HG02938 (cell line): ENCODE data around the gene PPM1D.

Experiments
- ATAC-seq: cut with Tn5 transposase; IDR thresholded peaks from one replicate; pipeline ENCODE4 v1.9.1; 2021; ENCODE audit warnings: mild to moderate bottlenecking, moderate library complexity; ENCODE audit not compliant: unreplicated experiment

PPM1D gene

GRCh38 chr17:60618080-60618479 is 18.1 kb downstream of the PPM1D start:
- ATAC-seq: no peak

GRCh38 chr17:60618854-60619526 is 19.0 kb downstream of the PPM1D start:
- no peak for ATAC-seq

GRCh38 chr17:60622961-60623360 is 23.0 kb downstream of the PPM1D start:
- ATAC-seq: no peak

- no peak for ATAC-seq
These were observed 23.4 kb downstream of the PPM1D start for GRCh38 chr17:60623415-60623814.

- no peak for ATAC-seq
These were observed 27.1 kb downstream of the PPM1D start for GRCh38 chr17:60627124-60627523.

GRCh38 chr17:60628252-60628889 is 28.4 kb downstream of the PPM1D start:
- no peak for ATAC-seq

GRCh38 chr17:60629120-60629519 is 29.1 kb downstream of the PPM1D start:
- ATAC-seq: no peak

GRCh38 chr17:60630352-60630751 is 30.4 kb downstream of the PPM1D start:
- ATAC-seq: no peak

- no peak for ATAC-seq
These were observed 31.1 kb downstream of the PPM1D start for GRCh38 chr17:60631119-60631518.

GRCh38 chr17:60637683-60638082 is 37.7 kb downstream of the PPM1D start:
- no peak for ATAC-seq

- ATAC-seq: no peak
These were observed 39.0 kb downstream of the PPM1D start for GRCh38 chr17:60639019-60639330.

GRCh38 chr17:60640503-60640902 is 40.5 kb downstream of the PPM1D start:
- ATAC-seq: no peak

GRCh38 chr17:60641126-60641525 is 41.1 kb downstream of the PPM1D start:
- no peak for ATAC-seq

- no peak for ATAC-seq
These were observed 41.8 kb downstream of the PPM1D start for GRCh38 chr17:60641810-60642220.

- ATAC-seq: no peak
These were observed 46.0 kb downstream of the PPM1D start for GRCh38 chr17:60645918-60646523.

- ATAC-seq: no peak
These were observed 46.7 kb downstream of the PPM1D start for GRCh38 chr17:60646701-60647100.

GRCh38 chr17:60647705-60648104 is 47.7 kb downstream of the PPM1D start:
- ATAC-seq: no peak

GRCh38 chr17:60652454-60653247 is 52.7 kb downstream of the PPM1D start:
- peak; percentile 95 for ATAC-seq

GRCh38 chr17:60653569-60653968 is 53.6 kb downstream of the PPM1D start:
- ATAC-seq: no peak

- no peak for ATAC-seq
These were observed 56.5 kb downstream of the PPM1D start for GRCh38 chr17:60656499-60656898.

- no peak for ATAC-seq
These were observed 59.2 kb downstream of the PPM1D start for GRCh38 chr17:60659156-60659555.

GRCh38 chr17:60661489-60661888 is 61.5 kb downstream of the PPM1D start:
- no peak for ATAC-seq
